Measurements from ENCODE around the gene UBE2F.
A peak's percentile ranks its signal among the peaks of the same experiment; 100 is the strongest.

UBE2F gene

GRCh38 chr2:237922641-237923361 is 44.0 kb upstream of the UBE2F start:
- TF ChIP-seq ARNTL (CRISPR knock-in tag; IDR thresholded peaks at IDR 0.05; ENCODE audit: borderline replicate concordance, low read depth) (no peak), ZNF8 (CRISPR knock-in tag; IDR thresholded peaks at IDR 0.05) (no peak), ZFP30 (CRISPR knock-in tag; IDR thresholded peaks at IDR 0.05) (no peak), ESRRG (CRISPR knock-in tag; IDR thresholded peaks at IDR 0.05) (no peak), BACH2 (CRISPR knock-in tag; IDR thresholded peaks at IDR 0.05; ENCODE audit: borderline replicate concordance) (no peak), OSR1 (CRISPR knock-in tag; IDR thresholded peaks at IDR 0.05) (no peak), GLIS3 (CRISPR knock-in tag; IDR thresholded peaks at IDR 0.05) (no peak), CSDC2 (CRISPR knock-in tag; IDR thresholded peaks at IDR 0.05) (no peak), ZC3H10 (CRISPR knock-in tag; IDR thresholded peaks at IDR 0.05) (no peak), PPARA (CRISPR knock-in tag; IDR thresholded peaks at IDR 0.05; ENCODE audit: borderline replicate concordance) (no peak), ZNF565 (CRISPR knock-in tag; conservative IDR thresholded peaks at IDR 0.05; ENCODE audit: low read depth) (no peak), ZFP3 (CRISPR knock-in tag; IDR thresholded peaks at IDR 0.05) (no peak), POU6F1 (CRISPR knock-in tag; IDR thresholded peaks at IDR 0.05; ENCODE audit: borderline replicate concordance, low read depth) (no peak), TCF4 (CRISPR knock-in tag; IDR thresholded peaks at IDR 0.05; ENCODE audit: borderline replicate concordance) (no peak), ISL1 (CRISPR knock-in tag; IDR thresholded peaks at IDR 0.05) (no peak), RARB (CRISPR knock-in tag; IDR thresholded peaks at IDR 0.05) (no peak), TOX (CRISPR knock-in tag; IDR thresholded peaks at IDR 0.05; ENCODE audit: borderline replicate concordance) (no peak), PATZ1 (CRISPR knock-in tag; IDR thresholded peaks at IDR 0.05; ENCODE audit: borderline replicate concordance) (no peak)

GRCh38 chr2:237923481-237924163 is 43.2 kb upstream of the UBE2F start:
- TF ChIP-seq ZNF70 (CRISPR knock-in tag; IDR thresholded peaks at IDR 0.05) (no peak), BACH2 (CRISPR knock-in tag; IDR thresholded peaks at IDR 0.05; ENCODE audit: borderline replicate concordance) (no peak), GLIS3 (CRISPR knock-in tag; IDR thresholded peaks at IDR 0.05) (0 out of 2 replicates have a peak, but pooled peaks have one; percentile 58), ZNF8 (CRISPR knock-in tag; IDR thresholded peaks at IDR 0.05) (no peak), TCF4 (CRISPR knock-in tag; IDR thresholded peaks at IDR 0.05; ENCODE audit: borderline replicate concordance) (peak; percentile 92; the same call in 1 of the 2 replicates), CSRNP3 (CRISPR knock-in tag; IDR thresholded peaks at IDR 0.05) (no peak), RARB (CRISPR knock-in tag; IDR thresholded peaks at IDR 0.05) (no peak), PATZ1 (CRISPR knock-in tag; IDR thresholded peaks at IDR 0.05; ENCODE audit: borderline replicate concordance) (no peak), TSHZ2 (CRISPR knock-in tag; IDR thresholded peaks at IDR 0.05) (peak; percentile 85; the same call in 1 of the 2 replicates), ZFP3 (CRISPR knock-in tag; IDR thresholded peaks at IDR 0.05) (no peak), POU6F1 (CRISPR knock-in tag; IDR thresholded peaks at IDR 0.05; ENCODE audit: borderline replicate concordance, low read depth) (no peak), ESRRG (CRISPR knock-in tag; IDR thresholded peaks at IDR 0.05) (no peak), ISL1 (CRISPR knock-in tag; IDR thresholded peaks at IDR 0.05) (no peak), ZFP30 (CRISPR knock-in tag; IDR thresholded peaks at IDR 0.05) (no peak), OSR1 (CRISPR knock-in tag; IDR thresholded peaks at IDR 0.05) (no peak), SNAI2 (CRISPR knock-in tag; IDR thresholded peaks at IDR 0.05) (no peak), TOX (CRISPR knock-in tag; IDR thresholded peaks at IDR 0.05; ENCODE audit: borderline replicate concordance) (no peak)
- peak; percentile 99 for ATAC-seq

More at GRCh38 chr2:237922641-237923361, 44.0 kb upstream of the UBE2F start:
- ATAC-seq, result peak; percentile 50
